ENCODE measurements around the gene LAMB3.
"Not testable (repeated sequence)": the region's sequence is repeated elsewhere in the genome, so short reads cannot be mapped to it uniquely, and the experiment has no call there.

The LAMB3 gene

GRCh38 chr1:209652121-209652735, at the start of gene LAMB3:
LAMB3 (minus strand) TSS chr1:209652425; CDS start chr1:209650944, 1,481 bp downstream.
- DNase-seq (ENCODE audit: low spot score in 2 of 2) (no peak), ATAC-seq (no peak)
- peaks cover 49% of the 10 kb centered on the region for H3K4me1 Mint-ChIP-seq
- no peaks in the 10 kb centered on the region for H3K36me3 Mint-ChIP-seq
- H3K27ac Mint-ChIP-seq, result peak within 1 kb of the TSS; percentile 74
- no peak within 1 kb of the TSS for H3K4me3 Mint-ChIP-seq
- no peaks in the 10 kb centered on the region for H3K9me3 Mint-ChIP-seq

GRCh38 chr1:209700686-209701085, 48.5 kb upstream of the LAMB3 start:
- peaks cover 23% of the 10 kb centered on the region for H3K4me1 Mint-ChIP-seq
- ATAC-seq; H3K9me3 Mint-ChIP-seq; H3K36me3 Mint-ChIP-seq; DNase-seq (ENCODE audit: low spot score in 2 of 2); H3K27ac Mint-ChIP-seq; H3K4me3 Mint-ChIP-seq: not testable (repeated sequence)

GRCh38 chr1:209697126-209697525, 44.9 kb upstream of the LAMB3 start:
- DNase-seq (ENCODE audit: low spot score in 2 of 2) (peak in 1 of 2 donors; percentile 17), ATAC-seq (no peak)
- Mint-ChIP-seq H3K36me3 (no peaks in the 10 kb centered on the region), H3K4me3 (no peak overlapping the region), H3K27ac (no peak overlapping the region), H3K9me3 (no peaks in the 10 kb centered on the region), H3K4me1 (peaks cover 22% of the 10 kb centered on the region)

DNA sequence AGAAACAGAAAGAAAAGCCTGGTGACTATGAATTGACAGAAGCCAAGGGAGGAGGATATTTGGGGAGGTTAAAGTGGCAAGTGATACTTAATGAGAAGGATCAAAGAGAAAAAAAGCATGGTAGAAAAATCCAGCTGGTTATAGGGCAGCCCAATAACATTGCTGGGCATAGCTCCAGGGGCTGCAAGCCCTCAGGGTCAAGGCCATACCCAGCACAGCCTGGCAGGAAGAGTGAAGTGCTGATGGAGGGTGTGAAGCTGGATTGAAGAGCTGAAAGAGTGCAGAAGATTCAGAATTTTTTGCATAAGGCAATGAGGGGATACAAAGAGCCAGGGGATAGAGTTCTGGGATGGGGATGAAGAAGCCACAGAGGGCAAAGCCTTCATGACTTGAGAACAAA, 44.4 kb upstream of the LAMB3 start:
- no peak overlapping the region for H3K4me3 Mint-ChIP-seq
- no peak for ATAC-seq
- H3K27ac Mint-ChIP-seq, result no peak overlapping the region

GRCh38 chr1:209692745-209693504, 40.7 kb upstream of the LAMB3 start:
- Mint-ChIP-seq H3K27ac (peak overlapping the region; percentile 69), H3K9me3 (no peaks in the 10 kb centered on the region), H3K4me3 (no peak overlapping the region)

More for the DNA sequence above, 44.4 kb upstream of the LAMB3 start:
- peak in 1 of 2 donors; percentile 23 for DNase-seq (ENCODE audit: low spot score in 2 of 2)
- Mint-ChIP-seq H3K4me1 (peaks cover 24% of the 10 kb centered on the region), H3K36me3 (no peaks in the 10 kb centered on the region), H3K9me3 (no peaks in the 10 kb centered on the region)

DNA sequence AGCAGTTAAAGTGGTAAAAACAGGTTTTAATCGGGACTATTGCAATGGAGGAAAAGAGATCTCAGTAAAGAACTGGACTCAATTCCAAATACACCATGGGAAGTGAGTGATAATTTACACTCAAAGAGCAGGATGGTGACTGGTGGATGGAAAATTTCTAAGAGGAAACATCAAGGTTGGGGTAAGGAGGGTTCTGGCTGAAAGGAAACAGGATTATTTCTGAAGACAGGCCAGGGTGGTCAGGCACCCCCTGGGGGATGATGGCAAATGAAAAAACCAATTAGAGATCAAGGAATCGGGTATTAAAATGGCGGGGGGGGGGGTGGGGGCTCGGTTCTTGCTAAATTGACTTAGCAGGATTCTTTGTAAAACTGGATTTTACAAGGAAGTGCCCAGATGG, 40.1 kb upstream of the LAMB3 start:
- Mint-ChIP-seq H3K4me1 (peaks cover 22% of the 10 kb centered on the region), H3K4me3 (no peak overlapping the region), H3K9me3 (no peaks in the 10 kb centered on the region), H3K27ac (peak overlapping the region; percentile 69), H3K36me3 (no peaks in the 10 kb centered on the region)
- DNase-seq (ENCODE audit: low spot score in 2 of 2) (peak in 1 of 2 donors; percentile 34), ATAC-seq (no peak)

More at GRCh38 chr1:209692745-209693504, 40.7 kb upstream of the LAMB3 start:
- ATAC-seq, result peak; percentile 79
- DNase-seq (ENCODE audit: low spot score in 2 of 2), result peak; percentile 63 to 84
- no peaks in the 10 kb centered on the region for H3K36me3 Mint-ChIP-seq
- peaks cover 24% of the 10 kb centered on the region for H3K4me1 Mint-ChIP-seq

GRCh38 chr1:209691237-209691636, 39.0 kb upstream of the LAMB3 start:
- H3K4me3 Mint-ChIP-seq, result no peak overlapping the region
- no peak overlapping the region for H3K27ac Mint-ChIP-seq
- DNase-seq (ENCODE audit: low spot score in 2 of 2) (no peak), ATAC-seq (no peak)
- no peaks in the 10 kb centered on the region for H3K36me3 Mint-ChIP-seq
- no peaks in the 10 kb centered on the region for H3K9me3 Mint-ChIP-seq
- peaks cover 17% of the 10 kb centered on the region for H3K4me1 Mint-ChIP-seq

- Mint-ChIP-seq H3K9me3 (no peaks in the 10 kb centered on the region), H3K4me1 (peaks cover 27% of the 10 kb centered on the region)
These were observed 37.3 kb upstream of the LAMB3 start for GRCh38 chr1:209689477-209689876.

GRCh38 chr1:209688746-209689234, 36.6 kb upstream of the LAMB3 start:
- DNase-seq (ENCODE audit: low spot score in 2 of 2) (no peak), ATAC-seq (no peak)
- Mint-ChIP-seq H3K4me3 (no peak overlapping the region), H3K27ac (no peak overlapping the region), H3K9me3 (no peaks in the 10 kb centered on the region), H3K36me3 (no peaks in the 10 kb centered on the region), H3K4me1 (peaks cover 26% of the 10 kb centered on the region)

More at GRCh38 chr1:209689477-209689876, 37.3 kb upstream of the LAMB3 start:
- Mint-ChIP-seq H3K36me3 (no peaks in the 10 kb centered on the region), H3K27ac (no peak overlapping the region), H3K4me3 (no peak overlapping the region)
- no peak for ATAC-seq
- no peak for DNase-seq (ENCODE audit: low spot score in 2 of 2)

DNA sequence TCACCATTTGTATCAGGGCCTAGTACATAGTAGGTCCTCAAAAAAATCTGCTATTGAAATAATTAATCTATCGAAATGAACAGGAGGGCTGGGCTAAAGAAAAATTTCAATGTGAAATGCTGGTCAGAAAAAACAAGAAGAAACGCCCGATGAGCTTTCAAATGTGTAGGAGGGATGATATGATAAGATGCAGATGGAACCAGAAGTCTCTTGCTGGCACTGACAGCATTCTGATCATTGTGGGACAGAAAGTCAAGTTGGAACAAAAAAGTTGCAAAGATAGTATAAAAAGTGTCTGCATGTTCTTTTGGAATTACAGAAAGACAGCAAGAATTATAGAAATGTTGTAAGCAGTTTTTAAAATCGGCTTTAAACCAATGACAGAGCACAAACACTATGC, 34.1 kb upstream of the LAMB3 start:
- Mint-ChIP-seq H3K4me1 (peaks cover 16% of the 10 kb centered on the region), H3K36me3 (no peaks in the 10 kb centered on the region), H3K27ac (peak overlapping the region; percentile 77), H3K9me3 (no peaks in the 10 kb centered on the region), H3K4me3 (peak overlapping the region; percentile 15)
- DNase-seq (ENCODE audit: low spot score in 2 of 2) (no peak), ATAC-seq (no peak)

- H3K9me3 Mint-ChIP-seq, result no peaks in the 10 kb centered on the region
- DNase-seq (ENCODE audit: low spot score in 2 of 2) (no peak), ATAC-seq (peak; percentile 61)
- H3K4me1 Mint-ChIP-seq, result peaks cover 16% of the 10 kb centered on the region
- peak overlapping the region; percentile 77 for H3K27ac Mint-ChIP-seq
- peak overlapping the region; percentile 15 for H3K4me3 Mint-ChIP-seq
- H3K36me3 Mint-ChIP-seq, result no peaks in the 10 kb centered on the region
These were observed 33.6 kb upstream of the LAMB3 start for GRCh38 chr1:209685821-209686220.

DNA sequence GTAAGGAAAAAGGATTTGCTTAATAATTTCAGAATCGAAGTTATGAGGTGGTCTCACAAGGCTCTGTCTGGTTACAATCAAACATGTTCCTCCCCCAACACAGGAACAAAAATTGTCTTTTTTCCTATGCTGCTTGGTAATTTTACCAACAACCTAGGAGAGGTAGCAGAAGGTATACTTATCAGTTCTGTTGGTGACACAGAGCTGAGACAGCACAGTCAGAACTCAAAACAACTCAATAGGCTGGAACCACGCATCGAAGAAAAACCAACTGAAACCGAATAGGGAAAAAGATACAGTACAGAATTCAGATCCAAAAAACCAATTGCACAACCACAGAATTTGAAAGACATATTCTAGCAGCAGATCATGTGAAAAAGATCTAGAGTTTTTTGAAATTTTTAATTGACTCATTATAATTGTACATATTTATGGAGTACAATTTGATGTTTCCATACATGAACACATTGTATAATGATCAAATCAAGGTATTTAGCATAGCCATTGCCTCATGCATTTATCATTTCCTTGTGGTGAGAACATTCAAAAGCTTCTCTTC, 26.8 kb upstream of the LAMB3 start:
- peak; percentile 66 for ATAC-seq
- DNase-seq (ENCODE audit: low spot score in 2 of 2), result no peak
- H3K36me3 Mint-ChIP-seq, result no peaks in the 10 kb centered on the region
- H3K4me3 Mint-ChIP-seq, result no peak overlapping the region
- no peak overlapping the region for H3K27ac Mint-ChIP-seq
- H3K9me3 Mint-ChIP-seq, result no peaks in the 10 kb centered on the region
- H3K4me1 Mint-ChIP-seq, result peaks cover 21% of the 10 kb centered on the region

DNA sequence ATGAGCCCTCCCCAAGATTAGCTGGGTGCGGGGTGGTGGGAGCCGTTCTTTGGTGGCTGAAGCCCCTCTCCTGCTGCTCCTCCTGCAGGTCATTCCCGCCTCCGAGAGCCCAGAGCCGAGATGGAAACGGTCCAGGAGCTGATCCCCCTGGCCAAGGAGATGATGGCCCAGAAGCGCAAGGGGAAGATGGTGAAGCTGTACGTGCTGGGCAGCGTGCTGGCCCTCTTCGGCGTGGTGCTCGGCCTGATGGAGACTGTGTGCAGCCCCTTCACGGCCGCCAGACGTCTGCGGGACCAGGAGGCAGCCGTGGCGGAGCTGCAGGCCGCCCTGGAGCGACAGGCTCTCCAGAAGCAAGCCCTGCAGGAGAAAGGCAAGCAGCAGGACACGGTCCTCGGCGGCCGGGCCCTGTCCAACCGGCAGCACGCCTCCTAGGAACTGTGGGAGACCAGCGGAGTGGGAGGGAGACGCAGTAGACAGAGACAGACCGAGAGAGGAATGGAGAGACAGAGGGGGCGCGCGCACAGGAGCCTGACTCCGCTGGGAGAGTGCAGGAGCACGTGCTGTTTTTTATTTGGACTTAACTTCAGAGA, 23.4 kb upstream of the LAMB3 start:
- Mint-ChIP-seq H3K27ac (peak overlapping the region; percentile 32), H3K4me1 (peaks cover 50% of the 10 kb centered on the region)
- DNase-seq (ENCODE audit: low spot score in 2 of 2), result no peak

GRCh38 chr1:209674957-209675564, 22.8 kb upstream of the LAMB3 start, which contains the start of gene G0S2:
G0S2 (plus strand) TSS chr1:209675412; CDS start chr1:209675685, 273 bp downstream.
- DNase-seq (ENCODE audit: low spot score in 2 of 2), result peak; percentile 7 to 55
- Mint-ChIP-seq H3K4me3 (peak within 1 kb of the TSS; percentile 70), H3K27ac (peak within 1 kb of the TSS; percentile 32), H3K9me3 (peaks cover 4% of the 10 kb centered on the region), H3K36me3 (peaks cover 5% of the 10 kb centered on the region), H3K4me1 (peaks cover 50% of the 10 kb centered on the region)
- peak; percentile 57 for ATAC-seq

More for the DNA sequence above, 23.4 kb upstream of the LAMB3 start:
- H3K9me3 Mint-ChIP-seq, result peaks cover 4% of the 10 kb centered on the region
- ATAC-seq, result no peak
- peaks cover 5% of the 10 kb centered on the region for H3K36me3 Mint-ChIP-seq
- peak overlapping the region; percentile 70 for H3K4me3 Mint-ChIP-seq

Measured in stimulated activated effector memory CD8-positive, alpha-beta T cell treated with anti-CD3 and anti-CD28 coated beads, Interleukin-12 subunit alpha, Interleukin-12 subunit beta, amount 100 ng/mL, for 72 hours (primary cell).